Colonic mucosa (tissue), 4 donors: ENCODE data around the gene ERAP2. TPM values are rescaled to one million over a fixed set of nuclear protein-coding genes. Genes with fewer than 3 reads are reported as not detected.

Experiments used
- DNase-seq: peaks from one replicate; pipeline ENCODE4 v3.0.0-alpha.2; 2020
- H3K27ac ChIP-seq: fragments of 200-600 bp; one replicate; pipeline ENCODE4 v1.8.0; 2021
- H3K27me3 ChIP-seq: fragments of 200-600 bp; one replicate; pipeline ENCODE4 v1.8.0; 2021
- H3K36me3 ChIP-seq: fragments of 200-600 bp; one replicate; pipeline ENCODE4 v1.8.0; 2021
- H3K4me1 ChIP-seq: fragments of 200-600 bp; one replicate; pipeline ENCODE4 v1.8.0; 2021; ENCODE audit warnings: mild to moderate bottlenecking
- H3K4me3 ChIP-seq: fragments of 200-600 bp; one replicate; pipeline ENCODE4 v1.8.0; 2021
- H3K9ac ChIP-seq, 2 donors: one replicate each; pipeline ENCODE4 v1.7.0; 2013; ENCODE audit warnings: control low read depth in 2 of 2, low read depth in 2 of 2, low read length in 2 of 2
- H3K9me3 ChIP-seq: fragments of 200-600 bp; one replicate; pipeline ENCODE4 v1.8.0; 2021
- CTCF ChIP-seq: fragments of 200-600 bp; IDR thresholded peaks from one replicate; pipeline ENCODE4 v1.8.0; 2022; ENCODE audit warnings: antibody characterized with exemption, mild to moderate bottlenecking
- intact Hi-C: fragments of 100-400 bp; cut with DNase I; formaldehyde crosslinking; loops from one replicate; pipeline ENCODE4 v1.14.1; 2022
- total RNA-seq, 2 donors: library from RNA; stranded (reverse); fragmentation: NEBNext Ultra II Directional in 1 of 2; extraction: Animal tissue kit (Norgen Biotek cat#: 25700) in 1 of 2; gene quantifications; one replicate each; pipeline ENCODE4 v1.2.1, GENCODE V29; 2021
- donor health status: healthy.
- donor health status: DM: no; HTN: no; CAD: no.
- donor health status: DM: no; HTN: no; CAD: no.

The ERAP2 gene
- total RNA-seq, 2 donors from 2014 or later, result 18.3 to 26.7 TPM

- TF ChIP-seq CTCF, result no peak
- Histone ChIP-seq H3K27ac (no peak overlapping the region), H3K9me3 (no peaks in the 10 kb centered on the region), H3K4me1 (no peaks in the 10 kb centered on the region), H3K36me3 (no peaks in the 10 kb centered on the region), H3K27me3 (no peaks in the 10 kb centered on the region), H3K9ac (no peak overlapping the region), H3K4me3 (no peak overlapping the region)
- intact Hi-C loops, result no loop called here
- DNase-seq, result no peak
These were observed 32.7 kb downstream of the ERAP2 start for GRCh38 chr5:96909003-96909402.

DNA sequence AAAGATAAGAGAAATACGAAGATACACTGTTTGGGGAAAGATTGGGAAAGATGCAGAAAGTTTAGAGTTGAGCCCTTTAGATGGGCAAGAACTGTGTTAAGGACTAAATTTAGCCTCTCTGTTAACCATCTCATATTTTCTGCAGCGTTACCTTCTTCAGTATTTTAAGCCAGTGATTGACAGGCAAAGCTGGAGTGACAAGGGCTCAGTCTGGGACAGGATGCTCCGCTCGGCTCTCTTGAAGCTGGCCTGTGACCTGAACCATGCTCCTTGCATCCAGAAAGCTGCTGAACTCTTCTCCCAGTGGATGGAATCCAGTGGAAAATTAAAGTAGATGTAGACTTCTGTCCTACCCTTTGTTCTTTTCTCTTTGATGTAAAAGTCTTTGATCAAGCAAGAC, 33.1 kb downstream of the ERAP2 start:
- no peak for TF ChIP-seq CTCF
- Histone ChIP-seq H3K4me3 (no peak overlapping the region), H3K27ac (no peak overlapping the region), H3K4me1 (no peaks in the 10 kb centered on the region), H3K9ac (no peak overlapping the region), H3K36me3 (no peaks in the 10 kb centered on the region), H3K27me3 (no peaks in the 10 kb centered on the region), H3K9me3 (no peaks in the 10 kb centered on the region)
- no peak for DNase-seq
- intact Hi-C loops, result no loop called here

DNA sequence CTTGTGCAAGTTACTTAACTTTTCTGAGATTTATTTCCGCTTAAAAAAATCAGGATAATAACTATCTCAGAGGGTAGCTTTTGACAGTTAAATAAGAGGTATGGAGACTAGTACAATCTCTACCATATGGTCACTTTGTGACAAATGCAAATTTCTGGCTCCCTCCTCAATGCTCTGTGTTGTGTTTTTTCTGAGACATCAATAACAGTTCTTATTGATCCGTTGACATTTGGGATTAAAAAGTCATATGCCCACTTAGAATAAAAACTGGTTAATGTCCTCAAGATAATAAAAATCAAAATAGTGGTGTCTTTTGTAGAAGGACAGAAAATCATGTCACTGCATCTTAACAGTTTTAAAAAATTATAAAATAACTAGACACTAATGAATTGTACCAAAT, 34.8 kb downstream of the ERAP2 start:
- H3K27me3 ChIP-seq, result no peaks in the 10 kb centered on the region
- no peak for TF ChIP-seq CTCF
- DNase-seq, result no peak
- H3K36me3 ChIP-seq, result no peaks in the 10 kb centered on the region
- intact Hi-C loops, result no loop called here
- H3K9ac ChIP-seq, result no peak overlapping the region
- no peak overlapping the region for H3K27ac ChIP-seq
- H3K4me1 ChIP-seq, result no peaks in the 10 kb centered on the region
- H3K9me3 ChIP-seq, result no peaks in the 10 kb centered on the region
- no peak overlapping the region for H3K4me3 ChIP-seq

DNA sequence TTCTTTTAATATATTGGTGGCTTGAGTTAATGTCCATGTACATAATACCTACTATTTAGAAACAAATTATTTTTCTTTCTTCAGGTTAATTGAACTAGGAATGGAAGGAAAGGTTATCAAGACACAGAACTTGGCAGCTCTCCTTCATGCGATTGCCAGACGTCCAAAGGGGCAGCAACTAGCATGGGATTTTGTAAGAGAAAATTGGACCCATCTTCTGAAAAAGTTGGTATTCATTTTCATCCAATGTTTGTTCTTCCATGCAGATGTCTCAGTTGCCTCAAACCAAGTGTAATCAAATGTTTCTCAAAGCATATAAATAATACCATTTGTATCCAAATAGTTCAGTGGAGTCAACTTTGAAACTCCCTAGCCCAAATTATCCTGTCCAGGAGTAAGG, 36.9 kb downstream of the ERAP2 start:
- H3K4me1 ChIP-seq, result no peaks in the 10 kb centered on the region
- no peak overlapping the region for H3K27ac ChIP-seq
- no peaks in the 10 kb centered on the region for H3K9me3 ChIP-seq
- no peaks in the 10 kb centered on the region for H3K27me3 ChIP-seq
- intact Hi-C loops, result no loop called here
- no peak overlapping the region for H3K4me3 ChIP-seq
- no peak for DNase-seq
- no peak overlapping the region for H3K9ac ChIP-seq
- no peaks in the 10 kb centered on the region for H3K36me3 ChIP-seq
- no peak for TF ChIP-seq CTCF

DNA sequence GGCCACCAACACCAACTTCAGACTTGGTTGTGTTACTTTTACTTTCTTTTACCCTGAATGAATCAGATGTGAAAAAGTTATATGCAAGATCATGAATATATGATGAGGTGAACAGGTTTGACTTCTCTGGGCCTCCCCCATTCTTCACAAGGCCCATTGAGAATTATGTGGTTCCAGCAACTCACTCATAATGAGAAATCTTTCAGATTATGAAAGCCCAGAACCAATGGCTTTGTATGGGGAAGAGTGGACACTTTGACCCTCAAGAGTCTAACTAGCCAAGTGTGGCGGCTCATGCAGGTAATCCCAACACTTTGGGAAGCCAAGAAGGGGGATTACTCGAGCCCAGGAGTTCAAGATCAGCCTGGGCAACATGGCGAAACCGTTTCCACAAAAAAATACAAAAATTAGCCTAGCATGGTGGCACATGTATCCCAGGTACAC, 43.5 kb downstream of the ERAP2 start:
- intact Hi-C loops, result no loop called here
- H3K9me3 ChIP-seq, result no peaks in the 10 kb centered on the region

More for the DNA sequence above, 43.5 kb downstream of the ERAP2 start:
- no peak for DNase-seq
- no peak overlapping the region for H3K9ac ChIP-seq
- no peaks in the 10 kb centered on the region for H3K27me3 ChIP-seq
- no peaks in the 10 kb centered on the region for H3K4me1 ChIP-seq
- no peak overlapping the region for H3K27ac ChIP-seq
- H3K4me3 ChIP-seq, result no peak overlapping the region
- TF ChIP-seq CTCF, result no peak
- no peaks in the 10 kb centered on the region for H3K36me3 ChIP-seq
